ENCODE results near the gene STUM. TPM values are rescaled to one million over a fixed set of nuclear protein-coding genes. Genes with fewer than 3 reads are reported as not detected.

The STUM gene
- total RNA-seq, 6 experiments from 2014 or later, result 0.06 to 0.68 (median 0.13) TPM; not detected in 2

- no peak overlapping the region for H3K27ac ChIP-seq
- intact Hi-C loops (cut with DNase I), result loop anchor here in 1 of 2 donors (10.0 kb wide), 1 partner anchor 177 kb away; no protein-coding TSS in a partner anchor
- DNase-seq, result peak in 1 of 3 donors; percentile 17
- TF ChIP-seq CTCF (IDR thresholded peaks at IDR 0.05) (no peak), POLR2A (IDR thresholded peaks at IDR 0.05) (no peak)
- H3K27me3 ChIP-seq, result no peaks in the 10 kb centered on the region
- H3K4me3 ChIP-seq, result no peak overlapping the region
- H3K9me3 ChIP-seq, result no peaks in the 10 kb centered on the region
- H3K36me3 ChIP-seq, result no peaks in the 10 kb centered on the region
- WGBS (ENCODE audit: insufficient coverage, low coverage, low lambda C conversion rate, missing lambda C conversion rate), result 83% methylated on average over 1 of the region's 8 CpGs
- H3K4me1 ChIP-seq, result no peaks in the 10 kb centered on the region
- no peak for ATAC-seq
Measured at GRCh38 chr1:226647719-226648118, 99.2 kb downstream of the STUM start.

GRCh38 chr1:226648421-226648820 lies 99.9 kb downstream of the STUM start:
- H3K27ac ChIP-seq, result no peak overlapping the region
- no peak for TF ChIP-seq CTCF (IDR thresholded peaks at IDR 0.05)
- TF ChIP-seq POLR2A (IDR thresholded peaks at IDR 0.05), result no peak
- H3K9me3 ChIP-seq, result no peaks in the 10 kb centered on the region
- 55% methylated on average over 2 of the region's 6 CpGs for WGBS (ENCODE audit: insufficient coverage, low coverage, low lambda C conversion rate, missing lambda C conversion rate)
- H3K27me3 ChIP-seq, result no peaks in the 10 kb centered on the region
- H3K4me1 ChIP-seq, result no peaks in the 10 kb centered on the region
- intact Hi-C loops (cut with DNase I), result loop anchor here in 1 of 2 donors (10.0 kb wide), 1 partner anchor 176 kb away; no protein-coding TSS in a partner anchor
- peak in 1 of 3 donors; percentile 11 for DNase-seq
- no peak for ATAC-seq
- no peaks in the 10 kb centered on the region for H3K36me3 ChIP-seq
- no peak overlapping the region for H3K4me3 ChIP-seq

- Histone ChIP-seq H3K9me3 (no peaks in the 10 kb centered on the region), H3K4me3 (no peak overlapping the region), H3K36me3 (no peaks in the 10 kb centered on the region), H3K27me3 (no peaks in the 10 kb centered on the region), H3K27ac (no peak overlapping the region), H3K4me1 (no peaks in the 10 kb centered on the region)
- no peak for ATAC-seq
- WGBS (ENCODE audit: insufficient coverage, low coverage, low lambda C conversion rate, missing lambda C conversion rate), result 59% methylated on average over 5 of the region's 8 CpGs
- no peak for DNase-seq
- intact Hi-C loops (cut with DNase I), result loop anchor here in 1 of 2 donors (10.0 kb wide), 1 partner anchor 176 kb away; no protein-coding TSS in a partner anchor
- TF ChIP-seq CTCF (IDR thresholded peaks at IDR 0.05) (no peak), POLR2A (IDR thresholded peaks at IDR 0.05) (no peak)
Measured at GRCh38 chr1:226649244-226649643, 100.7 kb downstream of the STUM start.

GRCh38 chr1:226649780-226650179 lies 101.2 kb downstream of the STUM start:
- intact Hi-C loops (cut with DNase I), result loop anchor here in 1 of 2 donors (10.0 kb wide), 1 partner anchor 175 kb away; no protein-coding TSS in a partner anchor
- DNase-seq, result no peak

More at GRCh38 chr1:226649780-226650179, 101.2 kb downstream of the STUM start:
- Histone ChIP-seq H3K27me3 (no peaks in the 10 kb centered on the region), H3K36me3 (no peaks in the 10 kb centered on the region), H3K27ac (no peak overlapping the region), H3K4me1 (no peaks in the 10 kb centered on the region), H3K9me3 (no peaks in the 10 kb centered on the region), H3K4me3 (no peak overlapping the region)
- TF ChIP-seq POLR2A (IDR thresholded peaks at IDR 0.05) (no peak), CTCF (IDR thresholded peaks at IDR 0.05) (peak in 3 of 4 donors; percentile 7 to 18 (median 14))
- ATAC-seq, result peak in 3 of 4 donors; percentile 15 to 41 (median 28)
- 23% methylated on average over 3 of the region's 7 CpGs for WGBS (ENCODE audit: insufficient coverage, low coverage, low lambda C conversion rate, missing lambda C conversion rate)

Measured in right lobe of liver (tissue), 6 donors.